ENCODE data around the gene PER1. TPM values are rescaled to one million over a fixed set of nuclear protein-coding genes. Genes with fewer than 3 reads are reported as not detected.

The PER1 gene
- total RNA-seq, 1 donor from 2014 or later: 75.9 TPM

DNA sequence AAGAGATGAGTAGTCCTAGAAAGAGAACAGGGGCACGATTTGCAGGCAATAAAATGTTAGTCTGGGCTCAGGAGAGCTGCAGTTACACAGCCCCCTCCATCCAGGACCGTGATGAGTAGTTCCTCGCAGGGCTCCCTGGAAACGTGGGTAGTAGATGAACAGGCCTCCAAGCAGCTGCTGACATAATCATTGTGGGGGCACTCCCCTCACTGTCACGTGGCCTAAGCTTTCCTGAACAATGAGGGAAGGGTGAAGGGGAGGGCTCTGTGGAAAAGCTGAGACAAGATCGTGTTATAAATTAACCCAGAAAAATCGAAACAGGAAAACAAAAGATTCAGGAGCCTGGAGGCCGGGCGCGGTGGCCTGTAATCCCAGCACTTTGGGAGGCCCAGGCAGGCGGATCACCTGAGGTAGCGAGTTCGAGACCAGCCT lies 1.3 kb upstream of the PER1 start:
- Mint-ChIP-seq H3K4me1 (ENCODE audit: low read depth) (peaks cover 37% of the 10 kb centered on the region), H3K4me3 (ENCODE audit: unreplicated experiment) (no peak overlapping the region), H3K36me3 (ENCODE audit: low read depth) (peaks cover 8% of the 10 kb centered on the region), H3K27ac (ENCODE audit: unreplicated experiment) (no peak overlapping the region), H3K9me3 (ENCODE audit: low read depth) (no peaks in the 10 kb centered on the region), H3K27me3 (ENCODE audit: low read depth) (no peaks in the 10 kb centered on the region)
- TF ChIP-seq, protein P1, sequence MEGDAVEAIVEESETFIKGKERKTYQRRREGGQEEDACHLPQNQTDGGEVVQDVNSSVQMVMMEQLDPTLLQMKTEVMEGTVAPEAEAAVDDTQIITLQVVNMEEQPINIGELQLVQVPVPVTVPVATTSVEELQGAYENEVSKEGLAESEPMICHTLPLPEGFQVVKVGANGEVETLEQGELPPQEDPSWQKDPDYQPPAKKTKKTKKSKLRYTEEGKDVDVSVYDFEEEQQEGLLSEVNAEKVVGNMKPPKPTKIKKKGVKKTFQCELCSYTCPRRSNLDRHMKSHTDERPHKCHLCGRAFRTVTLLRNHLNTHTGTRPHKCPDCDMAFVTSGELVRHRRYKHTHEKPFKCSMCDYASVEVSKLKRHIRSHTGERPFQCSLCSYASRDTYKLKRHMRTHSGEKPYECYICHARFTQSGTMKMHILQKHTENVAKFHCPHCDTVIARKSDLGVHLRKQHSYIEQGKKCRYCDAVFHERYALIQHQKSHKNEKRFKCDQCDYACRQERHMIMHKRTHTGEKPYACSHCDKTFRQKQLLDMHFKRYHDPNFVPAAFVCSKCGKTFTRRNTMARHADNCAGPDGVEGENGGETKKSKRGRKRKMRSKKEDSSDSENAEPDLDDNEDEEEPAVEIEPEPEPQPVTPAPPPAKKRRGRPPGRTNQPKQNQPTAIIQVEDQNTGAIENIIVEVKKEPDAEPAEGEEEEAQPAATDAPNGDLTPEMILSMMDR (IDR thresholded peaks at IDR 0.05): no peak
- no peak for DNase-seq (ENCODE audit: low spot score)

DNA sequence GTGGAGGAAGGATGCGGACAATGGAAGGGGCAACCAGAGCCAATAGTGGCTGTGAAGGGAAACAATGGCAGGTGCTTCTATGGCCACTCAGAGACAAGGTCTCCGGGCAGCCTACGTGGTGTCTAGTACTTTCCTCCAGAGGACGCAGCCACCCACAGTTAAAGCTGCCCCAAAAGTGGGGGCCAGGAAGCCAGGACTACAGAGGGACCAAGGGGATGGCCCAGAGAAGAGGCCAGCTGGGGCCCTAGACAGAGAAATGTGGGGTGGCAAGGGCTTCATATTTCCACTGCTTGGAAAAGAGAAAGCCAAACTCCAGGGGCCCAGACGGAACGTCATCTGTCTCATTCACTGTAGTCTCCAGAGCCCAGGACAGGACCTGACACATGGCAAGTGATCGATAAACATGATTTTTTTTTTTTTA lies 837 bp upstream of the PER1 start:
- TF ChIP-seq, protein P1 (IDR thresholded peaks at IDR 0.05): no peak
- H3K27ac Mint-ChIP-seq (ENCODE audit: unreplicated experiment): no peak overlapping the region
- no peak overlapping the region for H3K4me3 Mint-ChIP-seq (ENCODE audit: unreplicated experiment)
- H3K27me3 Mint-ChIP-seq (ENCODE audit: low read depth): no peaks in the 10 kb centered on the region
- peaks cover 13% of the 10 kb centered on the region for H3K36me3 Mint-ChIP-seq (ENCODE audit: low read depth)
- no peaks in the 10 kb centered on the region for H3K9me3 Mint-ChIP-seq (ENCODE audit: low read depth)
- H3K4me1 Mint-ChIP-seq (ENCODE audit: low read depth): peaks cover 35% of the 10 kb centered on the region
- no peak for DNase-seq (ENCODE audit: low spot score)

DNA sequence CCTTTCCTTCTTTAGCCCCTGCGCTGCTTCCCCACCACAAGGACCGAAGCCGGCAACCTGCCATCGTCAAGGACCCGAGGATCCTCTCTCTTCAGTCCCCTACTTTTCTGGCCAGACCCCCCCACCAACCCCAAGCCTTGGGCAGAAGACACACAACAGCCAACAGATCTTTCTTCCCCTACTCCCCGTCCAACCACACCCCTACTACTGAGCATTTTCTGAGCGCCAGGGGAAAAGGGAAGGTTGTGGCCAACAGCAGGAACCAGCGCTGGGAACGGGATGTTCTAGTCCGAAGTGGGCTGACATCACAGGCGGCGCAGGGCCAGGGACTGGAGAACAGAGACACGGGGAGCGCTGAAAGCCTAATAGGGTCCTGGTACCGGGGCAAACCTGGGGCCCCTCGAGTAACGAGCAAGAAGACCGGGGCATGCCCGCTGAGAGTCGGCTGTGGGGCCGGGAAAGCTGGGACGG lies 528 bp downstream of the PER1 start:
- DNase-seq (ENCODE audit: low spot score): peak; percentile 94
- Mint-ChIP-seq H3K9me3 (ENCODE audit: low read depth) (no peaks in the 10 kb centered on the region), H3K27ac (ENCODE audit: unreplicated experiment) (no peak overlapping the region)

DNA sequence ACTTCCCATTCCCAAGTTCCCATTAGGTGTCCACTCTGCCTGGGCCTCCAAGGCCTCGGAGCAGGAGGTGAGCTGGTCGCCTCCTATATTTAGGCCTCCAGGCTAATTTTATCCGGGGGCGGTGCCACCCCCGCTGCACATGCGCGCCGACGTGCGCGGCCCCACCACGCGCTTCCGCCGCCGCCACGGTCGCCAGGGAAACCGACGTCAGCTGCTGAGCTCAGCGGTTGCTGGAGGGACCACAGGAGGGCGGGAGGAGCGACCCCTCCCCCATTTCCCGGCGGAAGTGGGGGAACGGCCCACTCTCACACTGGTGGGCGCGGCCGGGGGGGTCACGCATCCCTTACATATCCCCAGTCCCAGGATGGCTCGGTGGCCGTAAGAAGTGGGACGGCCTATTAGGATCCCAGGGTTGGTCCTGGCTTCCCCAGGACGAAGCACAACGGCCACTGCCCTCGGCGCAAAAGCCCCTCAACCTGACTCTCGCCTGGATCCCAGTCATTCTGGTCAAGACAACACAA lies 1.0 kb downstream of the PER1 start:
- H3K4me3 Mint-ChIP-seq (ENCODE audit: unreplicated experiment): no peak overlapping the region
- no peaks in the 10 kb centered on the region for H3K27me3 Mint-ChIP-seq (ENCODE audit: low read depth)
- peaks cover 26% of the 10 kb centered on the region for H3K36me3 Mint-ChIP-seq (ENCODE audit: low read depth)
- TF ChIP-seq, protein P1 (IDR thresholded peaks at IDR 0.05): peak; percentile 18
- no peaks in the 10 kb centered on the region for H3K9me3 Mint-ChIP-seq (ENCODE audit: low read depth)
- DNase-seq (ENCODE audit: low spot score): peak; percentile 96
- peaks cover 35% of the 10 kb centered on the region for H3K4me1 Mint-ChIP-seq (ENCODE audit: low read depth)
- no peak overlapping the region for H3K27ac Mint-ChIP-seq (ENCODE audit: unreplicated experiment)

More for the DNA sequence above, 528 bp downstream of the PER1 start:
- Mint-ChIP-seq H3K4me1 (ENCODE audit: low read depth) (peaks cover 35% of the 10 kb centered on the region), H3K36me3 (ENCODE audit: low read depth) (peaks cover 21% of the 10 kb centered on the region), H3K27me3 (ENCODE audit: low read depth) (no peaks in the 10 kb centered on the region), H3K4me3 (ENCODE audit: unreplicated experiment) (no peak overlapping the region)
- TF ChIP-seq, protein P1 (IDR thresholded peaks at IDR 0.05): no peak

DNA sequence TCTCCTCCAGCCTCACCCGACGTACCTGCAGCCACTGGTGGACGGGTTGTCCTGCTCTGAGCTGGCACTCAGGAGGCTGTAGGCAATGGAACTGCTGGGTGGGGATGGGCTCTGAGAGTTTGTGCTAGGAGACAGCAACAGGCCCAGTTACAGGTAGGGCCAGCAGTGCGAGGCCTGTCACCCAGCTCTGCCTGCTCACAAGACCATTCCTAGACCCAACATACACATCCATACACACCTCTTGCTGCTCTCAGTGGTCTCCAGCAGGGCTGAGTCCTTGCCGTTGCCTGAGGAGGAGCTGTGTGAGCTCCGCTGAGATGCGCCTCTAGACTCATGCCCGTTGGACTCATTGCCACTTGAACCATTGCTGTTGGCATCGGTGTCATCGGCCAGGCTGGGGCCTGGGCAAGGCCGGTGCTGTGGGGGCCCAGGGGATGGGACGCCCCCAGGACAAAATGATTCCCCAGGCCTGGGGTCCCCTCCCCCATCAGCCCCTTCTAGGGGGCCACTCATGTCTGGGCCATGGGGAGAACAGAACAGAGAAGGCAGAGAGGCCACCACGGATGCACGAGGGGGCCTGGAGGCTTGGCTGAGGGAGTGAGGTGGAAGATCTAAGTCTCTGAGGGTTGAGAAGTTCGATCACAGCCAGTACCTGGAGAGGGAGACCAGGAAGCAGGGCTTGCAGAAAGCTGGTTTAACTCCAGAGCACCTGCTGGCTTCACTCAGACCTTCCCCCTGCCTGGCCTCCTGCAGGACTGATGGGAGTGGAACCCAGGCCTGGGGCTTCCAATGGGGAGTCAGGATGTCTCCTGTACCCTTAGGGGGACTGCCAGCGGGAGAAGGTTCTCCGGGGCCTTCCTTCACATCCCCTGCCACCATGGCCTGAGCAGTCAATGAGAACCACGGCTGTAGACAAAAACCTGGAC lies 1.7 kb downstream of the PER1 start:
- no peak for DNase-seq (ENCODE audit: low spot score)
- Mint-ChIP-seq H3K4me3 (ENCODE audit: unreplicated experiment) (peak overlapping the region; percentile 2), H3K36me3 (ENCODE audit: low read depth) (peaks cover 31% of the 10 kb centered on the region), H3K27ac (ENCODE audit: unreplicated experiment) (peak overlapping the region; percentile 22), H3K9me3 (ENCODE audit: low read depth) (no peaks in the 10 kb centered on the region), H3K4me1 (ENCODE audit: low read depth) (peaks cover 35% of the 10 kb centered on the region), H3K27me3 (ENCODE audit: low read depth) (no peaks in the 10 kb centered on the region)
- TF ChIP-seq, protein P1 (IDR thresholded peaks at IDR 0.05): no peak
